Activated effector memory CD4-positive, alpha-beta T cell treated with anti-CD3 and anti-CD28 coated beads, Interleukin-2, amount 50 U/mL, for 16 hours (primary cell): ENCODE measurements around the gene MYCBP2.
"Not testable (repeated sequence)": the region's sequence is repeated elsewhere in the genome, so short reads cannot be mapped to it uniquely, and the experiment has no call there.

Source experiments
- DNase-seq: peaks from one replicate; pipeline ENCODE4 v3.0.0-alpha.2; 2020

The MYCBP2 gene, protein sequence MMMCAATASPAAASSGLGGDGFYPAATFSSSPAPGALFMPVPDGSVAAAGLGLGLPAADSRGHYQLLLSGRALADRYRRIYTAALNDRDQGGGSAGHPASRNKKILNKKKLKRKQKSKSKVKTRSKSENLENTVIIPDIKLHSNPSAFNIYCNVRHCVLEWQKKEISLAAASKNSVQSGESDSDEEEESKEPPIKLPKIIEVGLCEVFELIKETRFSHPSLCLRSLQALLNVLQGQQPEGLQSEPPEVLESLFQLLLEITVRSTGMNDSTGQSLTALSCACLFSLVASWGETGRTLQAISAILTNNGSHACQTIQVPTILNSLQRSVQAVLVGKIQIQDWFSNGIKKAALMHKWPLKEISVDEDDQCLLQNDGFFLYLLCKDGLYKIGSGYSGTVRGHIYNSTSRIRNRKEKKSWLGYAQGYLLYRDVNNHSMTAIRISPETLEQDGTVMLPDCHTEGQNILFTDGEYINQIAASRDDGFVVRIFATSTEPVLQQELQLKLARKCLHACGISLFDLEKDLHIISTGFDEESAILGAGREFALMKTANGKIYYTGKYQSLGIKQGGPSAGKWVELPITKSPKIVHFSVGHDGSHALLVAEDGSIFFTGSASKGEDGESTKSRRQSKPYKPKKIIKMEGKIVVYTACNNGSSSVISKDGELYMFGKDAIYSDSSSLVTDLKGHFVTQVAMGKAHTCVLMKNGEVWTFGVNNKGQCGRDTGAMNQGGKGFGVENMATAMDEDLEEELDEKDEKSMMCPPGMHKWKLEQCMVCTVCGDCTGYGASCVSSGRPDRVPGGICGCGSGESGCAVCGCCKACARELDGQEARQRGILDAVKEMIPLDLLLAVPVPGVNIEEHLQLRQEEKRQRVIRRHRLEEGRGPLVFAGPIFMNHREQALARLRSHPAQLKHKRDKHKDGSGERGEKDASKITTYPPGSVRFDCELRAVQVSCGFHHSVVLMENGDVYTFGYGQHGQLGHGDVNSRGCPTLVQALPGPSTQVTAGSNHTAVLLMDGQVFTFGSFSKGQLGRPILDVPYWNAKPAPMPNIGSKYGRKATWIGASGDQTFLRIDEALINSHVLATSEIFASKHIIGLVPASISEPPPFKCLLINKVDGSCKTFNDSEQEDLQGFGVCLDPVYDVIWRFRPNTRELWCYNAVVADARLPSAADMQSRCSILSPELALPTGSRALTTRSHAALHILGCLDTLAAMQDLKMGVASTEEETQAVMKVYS (N-terminal part only)

DNA sequence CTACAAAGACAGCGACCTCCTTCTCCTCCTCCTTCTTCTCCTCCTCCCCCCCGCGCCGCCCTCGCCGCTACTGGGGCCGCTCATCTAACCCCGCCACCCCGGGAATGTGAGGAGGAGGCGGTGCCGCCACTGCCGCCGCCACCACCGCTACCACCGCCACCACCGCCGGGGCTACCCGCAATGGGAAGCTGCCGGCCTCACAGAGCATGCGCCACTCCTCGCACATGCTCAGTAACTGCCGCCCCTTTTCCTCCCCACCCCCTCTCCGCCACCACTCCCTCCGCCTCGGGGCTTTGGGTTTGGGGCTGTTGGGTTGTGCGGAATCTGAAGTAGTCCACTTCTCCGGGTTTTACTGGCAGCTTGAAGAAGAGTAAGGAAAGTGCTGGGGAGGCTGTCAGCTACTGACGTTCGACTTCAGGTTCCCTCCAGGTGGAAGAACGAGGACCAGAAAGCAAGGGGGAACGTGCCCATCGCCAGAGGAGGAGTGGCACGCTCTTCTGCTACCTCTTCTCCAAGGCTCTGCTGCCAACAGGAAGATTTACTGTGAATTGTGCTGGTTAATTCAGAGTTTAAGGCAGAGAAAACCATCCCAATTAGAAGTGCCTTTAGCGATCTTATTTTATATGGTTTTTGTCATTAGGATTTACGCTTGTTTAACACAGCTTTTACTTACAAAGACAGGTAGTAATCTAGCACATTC, at the start of gene MYCBP2:
Gene MYCBP2, minus strand, starts transcription at position 190 of the 700 bp plus-strand sequence. CDS start 319 bp downstream, outside the sequence.
- DNase-seq, result peak; percentile 99

DNA sequence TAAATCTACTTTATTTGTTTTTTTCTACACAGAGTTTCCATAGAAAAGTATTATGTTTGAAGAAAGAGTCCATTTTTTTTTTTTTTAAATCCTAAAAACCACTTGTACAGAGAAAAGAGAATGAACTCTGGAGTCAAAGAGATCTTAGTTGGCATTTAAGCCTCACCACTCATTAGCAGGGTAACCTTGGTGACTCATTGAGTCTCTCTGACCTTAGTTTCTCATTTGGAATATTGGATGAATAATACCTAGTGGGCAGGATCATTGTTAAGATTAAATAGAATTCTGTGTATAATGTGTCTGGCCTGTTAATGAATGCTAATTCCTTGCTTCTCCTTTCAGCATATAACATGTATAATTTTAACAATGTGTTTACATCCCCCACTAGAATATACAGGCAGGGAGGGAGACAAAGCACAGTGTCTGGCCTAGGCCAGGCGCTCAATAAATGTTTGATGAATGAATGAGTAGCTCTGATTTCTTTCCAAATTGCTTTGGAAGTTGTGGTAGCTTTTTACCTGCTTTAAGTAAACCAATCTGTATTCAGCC, 48.7 kb upstream of the MYCBP2 start:
- DNase-seq, result no peak

DNA sequence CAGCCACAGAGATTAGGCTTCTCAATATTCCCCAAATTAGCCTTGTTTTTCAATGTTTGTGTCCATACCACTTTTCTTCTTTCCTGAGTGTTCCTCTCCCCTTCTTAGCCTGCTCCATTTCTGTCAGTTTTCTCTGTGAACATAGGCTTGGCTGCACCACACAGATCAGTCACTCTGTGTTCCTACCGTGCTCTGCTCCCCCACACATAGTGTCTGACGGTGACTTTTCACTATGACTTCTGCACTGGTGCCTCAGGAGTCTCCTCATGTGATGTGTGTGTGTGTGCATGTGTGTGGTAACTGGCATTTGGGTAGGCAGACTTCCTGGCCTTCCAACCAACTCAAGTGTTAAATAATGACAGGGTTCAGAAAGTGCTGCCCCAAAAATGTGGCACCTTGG, 47.9 kb upstream of the MYCBP2 start:
- no peak for DNase-seq

DNA sequence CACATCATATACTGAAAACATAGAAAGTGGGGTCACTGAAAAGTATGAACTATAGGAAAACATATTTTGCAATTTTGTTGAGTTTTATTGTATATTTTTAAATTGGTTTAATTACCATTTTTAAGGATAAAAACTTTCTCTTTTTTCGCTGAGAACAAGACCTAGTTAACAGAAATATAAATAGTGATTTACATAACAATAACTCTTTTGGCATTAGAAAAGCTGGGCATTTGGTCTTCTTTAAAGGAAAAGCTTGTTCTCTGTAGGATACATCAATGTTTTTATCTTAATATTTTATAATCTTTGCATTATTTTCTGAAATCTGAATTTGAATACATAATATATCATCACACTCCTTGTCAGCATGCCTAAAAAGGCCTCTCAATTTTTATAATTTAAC, 47.4 kb upstream of the MYCBP2 start:
- DNase-seq, result no peak

DNA sequence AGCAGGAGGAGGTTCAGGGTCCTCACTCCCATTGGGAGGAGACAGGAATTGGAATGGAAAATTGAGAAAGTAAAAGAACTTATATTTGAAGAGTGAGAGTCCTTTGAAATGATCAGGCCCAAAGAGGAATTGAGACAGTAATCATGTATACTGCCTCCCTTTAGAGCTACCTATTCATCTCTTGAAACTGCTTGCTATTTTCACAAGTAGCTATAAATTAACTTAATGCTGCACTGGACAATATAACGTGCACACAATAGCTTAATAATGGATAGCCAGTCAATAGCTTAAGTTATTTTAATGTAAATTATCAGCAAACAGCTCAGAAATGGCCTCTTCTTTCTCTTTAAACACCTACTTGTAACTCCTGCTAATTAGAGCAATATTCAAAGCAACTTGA, 46.6 kb upstream of the MYCBP2 start:
- DNase-seq, result no peak

DNA sequence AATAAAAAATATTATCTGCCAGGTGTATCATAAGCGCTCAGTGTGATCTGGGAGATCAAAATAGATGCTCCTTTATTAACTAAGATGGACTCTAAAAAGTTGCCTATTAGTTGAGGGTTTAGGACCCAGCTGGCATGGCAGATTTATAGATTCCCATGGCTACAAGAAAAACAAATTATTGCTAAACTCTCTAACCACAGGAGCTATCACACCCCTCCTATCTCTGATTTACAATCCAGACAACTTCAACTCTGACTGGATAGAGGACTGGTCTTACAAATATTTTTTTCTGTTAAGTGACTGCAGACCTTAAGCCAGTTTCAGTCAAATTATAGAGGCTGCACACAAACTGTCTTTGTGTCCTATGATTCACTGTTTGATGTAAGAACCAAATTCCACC, 45.4 kb upstream of the MYCBP2 start:
- DNase-seq, result no peak

DNA sequence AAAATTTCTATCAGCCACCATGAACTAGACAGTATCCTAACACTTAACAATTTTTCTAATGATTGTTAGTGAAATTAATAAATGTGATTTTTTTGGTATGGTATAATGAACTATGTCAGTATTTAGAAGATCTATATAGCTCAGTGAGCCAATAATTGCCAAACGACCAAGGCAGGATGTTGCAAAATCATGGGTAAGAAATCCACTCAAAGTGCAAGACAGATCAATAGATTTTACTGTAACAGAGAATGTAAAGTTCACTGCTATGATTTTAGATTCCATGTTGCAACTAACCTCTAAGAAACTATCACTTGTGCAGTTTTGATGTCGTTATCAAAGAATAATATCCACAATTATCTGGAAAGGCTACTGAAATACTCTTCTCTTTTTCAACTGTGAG, 44.0 kb upstream of the MYCBP2 start:
- no peak for DNase-seq

DNA sequence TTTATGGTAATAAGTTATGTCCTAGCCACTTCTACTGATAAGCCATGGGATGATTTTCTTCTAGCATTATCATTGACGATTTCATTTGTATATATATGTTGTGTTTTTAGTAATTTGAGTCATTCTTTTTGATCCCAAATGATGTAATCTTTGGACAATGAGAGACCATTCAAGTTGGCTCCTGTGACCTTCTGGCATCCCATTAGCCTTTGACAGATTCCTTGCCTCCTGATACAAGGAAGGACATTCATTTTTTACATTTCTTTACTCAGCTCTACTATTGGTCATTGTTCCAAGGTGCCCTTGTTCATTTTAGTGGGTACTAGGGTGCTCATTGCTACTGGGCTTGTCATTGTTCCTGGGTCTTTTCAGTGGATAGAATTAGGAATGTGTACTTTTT, 35.3 kb upstream of the MYCBP2 start:
- no peak for DNase-seq

DNA sequence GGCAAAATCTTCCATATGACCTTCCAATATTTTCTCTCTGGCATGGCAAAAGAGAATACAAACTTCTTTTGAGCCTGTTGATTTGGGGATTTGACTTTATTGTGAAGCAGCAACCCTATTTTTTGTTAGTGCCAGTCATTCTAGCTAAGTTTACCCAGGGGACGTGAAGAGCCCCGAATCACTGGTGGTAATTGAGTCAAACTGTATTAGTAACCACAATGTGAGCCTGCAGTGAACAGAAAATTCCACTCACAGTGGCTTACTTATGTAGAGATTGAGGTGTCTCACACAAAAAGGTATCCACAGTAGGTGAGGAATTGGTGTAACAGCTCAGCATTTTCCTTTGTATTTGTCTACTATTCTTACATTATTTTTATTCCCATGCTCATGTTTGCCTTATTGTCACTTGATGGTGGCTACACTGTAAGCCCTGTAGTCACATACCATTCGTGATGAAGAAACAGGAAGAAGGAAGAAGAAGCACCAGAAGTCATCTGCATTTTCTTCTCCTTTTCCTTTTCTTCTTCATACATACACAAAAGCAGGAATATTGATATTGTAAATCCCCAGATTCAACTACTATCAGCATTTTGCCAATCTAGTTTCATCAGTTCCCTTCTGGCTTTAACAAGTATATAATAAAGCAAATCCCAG, 33.3 kb upstream of the MYCBP2 start:
- DNase-seq, result no peak

DNA sequence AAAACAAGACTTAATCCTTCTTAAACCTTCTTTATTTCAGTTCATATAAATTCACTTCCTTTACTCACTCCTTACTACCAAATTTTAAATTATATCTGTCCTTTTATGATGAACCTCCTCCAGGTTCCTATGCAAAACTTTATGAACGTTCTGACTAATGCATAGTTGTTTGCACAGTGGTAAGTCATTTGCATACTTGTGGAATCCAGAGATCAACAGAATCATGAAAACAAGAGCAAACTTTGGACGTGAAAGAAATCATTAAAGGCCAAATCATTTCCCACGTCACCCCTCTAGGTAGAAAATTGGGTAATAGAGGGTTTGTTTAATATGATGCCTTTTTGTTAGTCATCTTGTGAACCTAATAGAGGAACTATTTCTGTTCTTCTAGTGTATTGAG, 32.3 kb upstream of the MYCBP2 start:
- DNase-seq, result no peak

DNA sequence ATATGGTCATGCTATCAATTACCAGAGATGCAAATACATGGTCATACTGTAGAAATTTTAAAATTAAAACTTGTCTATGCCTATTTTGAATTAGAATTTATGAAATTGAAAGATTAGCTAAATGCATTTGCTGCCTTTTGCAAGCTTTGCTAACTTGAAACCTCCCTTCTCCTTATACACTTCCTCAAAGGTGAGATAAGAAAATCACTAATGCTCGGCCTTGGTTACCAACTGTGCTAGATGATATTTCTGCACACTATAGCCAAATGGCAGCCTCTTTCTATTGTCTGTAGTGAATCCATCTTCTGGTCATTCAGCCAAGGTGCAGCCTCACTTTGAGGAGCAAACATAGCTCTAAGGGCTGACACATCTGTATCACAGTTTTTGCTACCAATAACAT, 31.1 kb upstream of the MYCBP2 start:
- DNase-seq, result no peak

DNA sequence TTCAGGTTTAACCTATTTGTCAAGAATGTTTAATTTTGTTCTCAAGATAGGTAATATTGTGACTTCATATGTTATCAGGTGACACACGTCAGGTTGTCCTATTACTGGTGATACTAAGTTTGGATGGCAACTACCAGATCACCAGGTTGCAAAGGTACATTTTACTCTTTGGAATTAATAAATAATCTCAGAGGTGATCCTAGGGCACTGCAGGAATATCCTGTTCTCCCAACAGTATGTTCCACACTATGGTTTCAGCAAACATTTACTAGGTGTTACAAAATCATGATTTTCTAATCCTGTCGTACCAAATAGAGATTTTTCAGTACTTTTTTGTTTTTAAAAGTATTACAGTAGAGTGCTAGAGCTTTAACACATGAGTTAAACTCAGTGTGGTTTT, 29.3 kb upstream of the MYCBP2 start:
- no peak for DNase-seq

DNA sequence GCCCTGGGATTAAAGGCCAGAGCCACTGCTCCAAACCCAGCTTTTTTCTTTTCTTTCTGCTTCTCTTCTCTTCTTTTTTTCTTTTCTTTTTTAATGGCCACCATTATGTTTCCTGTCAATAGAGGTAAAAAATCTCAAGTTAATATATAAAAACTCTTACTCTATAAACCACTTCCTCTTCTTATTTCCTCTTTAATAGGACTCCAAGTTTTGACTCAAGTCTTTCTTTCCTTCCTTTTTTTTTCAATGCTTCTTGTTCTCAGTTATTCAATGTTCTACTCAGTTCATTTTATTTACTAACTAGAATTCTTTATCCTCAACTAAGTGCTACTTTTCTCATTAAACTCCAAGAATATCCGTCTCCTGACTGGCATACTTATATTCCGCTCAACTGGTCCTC, 27.1 kb upstream of the MYCBP2 start:
- no peak for DNase-seq

DNA sequence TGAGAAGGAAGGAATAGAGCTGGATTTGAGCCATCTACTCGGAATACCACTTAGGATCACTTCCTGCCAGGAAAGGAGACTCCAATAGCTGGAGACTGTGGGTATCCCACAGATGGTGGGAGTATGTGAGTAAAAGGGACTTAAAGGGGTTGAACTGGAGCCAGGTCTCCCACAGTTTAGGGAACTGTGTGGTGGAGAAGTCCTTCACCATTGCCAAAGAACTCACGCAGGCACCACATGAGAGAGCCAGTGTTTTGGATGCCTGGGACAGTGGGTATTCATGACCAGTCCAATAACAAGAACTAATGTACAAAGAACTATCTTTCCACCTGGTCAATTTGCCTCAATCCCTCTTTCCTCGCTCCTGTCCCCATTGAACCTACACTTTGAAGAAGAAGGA, 24.4 kb upstream of the MYCBP2 start:
- DNase-seq, result no peak

DNA sequence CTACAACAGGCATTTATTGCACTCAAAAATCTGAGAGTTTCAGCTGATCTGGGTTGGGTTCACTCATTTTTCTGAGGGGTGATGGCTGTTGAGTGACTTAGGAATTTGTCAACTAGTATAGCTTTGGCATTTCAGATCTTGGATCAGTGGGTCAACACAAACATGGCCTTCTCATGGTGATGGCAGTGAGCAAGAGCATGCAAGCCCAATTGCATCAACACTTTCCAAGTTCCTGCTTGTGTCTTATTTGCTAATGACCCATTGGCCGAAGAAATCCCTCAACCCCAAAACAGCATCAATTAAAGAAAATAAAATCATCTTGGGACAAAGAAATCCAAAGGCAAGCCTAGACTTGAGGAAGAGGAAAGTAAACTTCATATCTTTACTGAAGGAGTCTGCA, 23.9 kb upstream of the MYCBP2 start:
- DNase-seq, result no peak

DNA sequence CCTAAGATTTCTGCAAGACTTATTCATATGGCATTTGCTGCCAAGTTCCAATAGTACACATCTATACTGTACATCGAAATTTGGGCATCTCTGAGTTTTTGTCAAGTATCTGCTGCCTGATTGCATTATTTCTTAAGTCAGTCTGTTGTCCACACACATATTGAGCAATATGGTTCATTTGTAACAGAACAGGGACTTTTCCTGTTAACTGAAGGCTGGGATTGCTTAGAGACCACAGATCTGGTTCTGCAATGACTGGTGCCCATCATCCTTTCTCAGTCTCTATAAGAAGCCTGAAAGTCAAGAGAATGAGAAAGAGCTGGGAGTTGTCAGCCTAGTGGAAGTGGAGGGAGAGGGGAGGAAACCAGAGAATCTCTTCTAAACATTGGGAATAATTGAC, 22.5 kb upstream of the MYCBP2 start:
- no peak for DNase-seq

DNA sequence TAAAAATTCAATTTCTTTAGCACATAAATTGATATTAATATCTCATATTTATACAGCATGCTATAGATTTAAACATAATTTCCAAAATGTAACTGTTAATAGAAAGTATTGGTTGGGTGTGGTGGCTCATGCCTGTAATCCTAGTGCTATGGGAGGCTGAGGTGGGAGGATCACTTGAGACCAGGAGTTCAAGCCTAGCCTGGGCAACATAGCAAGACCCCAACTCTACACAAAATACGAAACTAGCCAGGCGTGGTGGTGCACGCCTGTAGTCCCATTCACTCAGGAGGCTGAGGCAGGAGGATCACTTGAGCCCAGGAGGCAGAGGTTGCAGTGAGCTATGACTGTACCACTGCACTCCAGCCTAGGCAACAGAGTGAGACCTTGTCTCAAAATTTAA, 20.5 kb upstream of the MYCBP2 start:
- not testable (repeated sequence) for DNase-seq

DNA sequence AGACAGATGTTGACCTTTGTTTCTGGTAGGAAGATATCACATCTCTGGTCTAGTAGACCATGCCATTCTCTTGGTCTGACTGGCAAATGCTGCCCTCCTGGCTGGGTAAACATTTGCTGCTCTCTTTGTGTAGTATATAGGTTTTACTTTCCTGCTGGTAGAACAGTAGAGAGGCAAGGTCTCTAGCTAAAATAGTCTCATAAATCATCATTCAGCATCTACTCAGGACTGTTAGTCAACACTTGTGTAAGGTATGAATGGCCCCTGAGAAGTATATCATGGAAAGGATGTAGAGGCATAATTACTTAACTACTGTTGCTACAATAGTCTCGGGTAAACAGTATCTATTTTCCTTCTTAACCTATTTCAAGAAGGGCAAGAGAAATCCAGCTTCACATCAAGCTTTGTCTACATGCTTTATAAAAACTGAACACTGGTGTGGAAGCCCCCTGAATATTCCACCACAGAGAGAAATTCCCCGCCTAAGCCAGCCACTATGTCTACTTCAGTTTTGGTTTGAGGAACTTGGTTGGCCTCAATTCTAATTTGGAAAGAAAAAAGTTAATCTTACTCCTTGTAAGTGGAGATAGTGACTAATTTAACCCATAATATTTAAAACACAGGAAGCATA, 18.4 kb upstream of the MYCBP2 start:
- peak; percentile 70 for DNase-seq

DNA sequence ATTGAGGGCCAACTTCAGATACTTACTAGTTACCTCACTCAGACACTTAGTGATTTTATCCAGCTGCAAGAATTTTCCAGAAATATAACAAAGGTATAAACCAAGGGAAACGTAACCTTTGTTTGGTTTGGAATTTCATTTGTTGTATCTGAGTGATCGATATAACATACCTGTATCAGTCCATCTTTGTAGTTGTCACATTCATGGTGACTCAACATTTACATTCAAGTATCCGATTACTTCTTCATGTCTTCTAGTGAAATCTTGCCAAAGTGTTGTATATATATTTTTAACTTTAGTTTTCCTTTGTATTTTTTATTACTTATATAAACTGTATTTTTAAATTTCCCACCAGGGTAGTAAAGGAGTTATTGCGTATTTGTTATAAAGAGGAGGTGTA, 16.9 kb upstream of the MYCBP2 start:
- no peak for DNase-seq

DNA sequence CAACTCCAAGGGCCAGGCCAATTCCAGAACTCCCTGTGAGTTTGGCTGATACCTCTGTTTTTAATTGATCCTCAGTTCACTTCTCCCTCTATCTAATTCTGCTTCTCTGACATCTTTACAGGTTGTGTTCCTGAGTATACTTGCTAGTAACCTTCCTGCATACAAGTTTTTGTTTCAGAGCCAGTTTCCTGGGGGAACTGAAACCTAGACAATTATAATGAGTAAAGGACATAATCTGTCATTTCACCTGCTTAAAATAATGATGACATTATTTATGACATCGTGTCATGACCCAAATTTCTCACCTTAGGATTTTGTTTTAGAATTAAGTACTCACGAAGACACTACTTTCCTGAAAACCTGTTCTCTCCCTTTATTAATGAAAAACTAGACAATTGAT, 12.5 kb upstream of the MYCBP2 start:
- DNase-seq, result no peak

DNA sequence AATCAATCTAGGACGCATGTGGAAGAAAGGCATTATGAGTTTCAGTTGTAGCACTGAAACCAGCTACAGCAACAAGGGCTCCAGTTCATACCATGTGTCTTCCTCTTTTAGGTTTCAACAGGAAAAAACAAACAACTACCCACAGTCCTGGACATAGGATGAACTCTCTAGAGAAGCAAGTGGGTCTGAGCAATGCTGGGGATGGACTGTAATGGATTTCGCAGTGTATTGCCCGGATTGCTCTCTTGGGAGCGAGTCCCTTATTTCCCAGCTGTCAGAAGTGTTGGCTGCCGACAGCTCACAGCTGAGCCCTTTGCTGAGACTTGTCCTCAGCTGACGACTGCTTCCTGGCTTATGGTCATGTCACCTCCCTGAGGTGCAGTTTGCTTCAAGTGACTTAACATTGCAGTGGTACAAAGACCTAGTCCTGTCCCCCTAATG, 12.1 kb upstream of the MYCBP2 start:
- DNase-seq, result no peak
